Measurements from ENCODE around the gene TEX14.
"Not testable (repeated sequence)": the region's sequence is repeated elsewhere in the genome, so short reads cannot be mapped to it uniquely, and the experiment has no call there.

Gene TEX14

GRCh38 chr17:58693208-58693607, 1.4 kb upstream of the TEX14 start:
- in situ Hi-C loops (cut with MboI; ENCODE audit: low sequenced_read_pairs), result no loop called here

- in situ Hi-C loops (cut with MboI; ENCODE audit: low sequenced_read_pairs), result no loop called here
Measured at GRCh38 chr17:58692239-58693055, 602 bp upstream of the TEX14 start, which contains the start of gene RAD51C. TSS of gene RAD51C (plus strand) at chr17:58692602. CDS start at chr17:58692644, 42 bp downstream.

GRCh38 chr17:58690033-58690432, 1.8 kb downstream of the TEX14 start:
- in situ Hi-C loops (cut with MboI; ENCODE audit: low sequenced_read_pairs), result not testable (repeated sequence)

- in situ Hi-C loops (cut with MboI; ENCODE audit: low sequenced_read_pairs), result no loop called here
Measured at GRCh38 chr17:58688521-58688920, 3.3 kb downstream of the TEX14 start.

- in situ Hi-C loops (cut with MboI; ENCODE audit: low sequenced_read_pairs), result no loop called here
Measured at GRCh38 chr17:58686980-58687379, 4.9 kb downstream of the TEX14 start.

- in situ Hi-C loops (cut with MboI; ENCODE audit: low sequenced_read_pairs), result not testable (repeated sequence)
Measured at GRCh38 chr17:58684462-58684861, 7.4 kb downstream of the TEX14 start.

- in situ Hi-C loops (cut with MboI; ENCODE audit: low sequenced_read_pairs), result no loop called here
Measured at GRCh38 chr17:58684003-58684402, 7.8 kb downstream of the TEX14 start.

- in situ Hi-C loops (cut with MboI; ENCODE audit: low sequenced_read_pairs), result no loop called here
Measured at GRCh38 chr17:58680038-58680369, 11.8 kb downstream of the TEX14 start.

- in situ Hi-C loops (cut with MboI; ENCODE audit: low sequenced_read_pairs), result no loop called here
Measured at GRCh38 chr17:58679263-58680037, 12.4 kb downstream of the TEX14 start.

- in situ Hi-C loops (cut with MboI; ENCODE audit: low sequenced_read_pairs), result not testable (repeated sequence)
Measured at GRCh38 chr17:58678287-58678686, 13.6 kb downstream of the TEX14 start.

- in situ Hi-C loops (cut with MboI; ENCODE audit: low sequenced_read_pairs), result no loop called here
Measured at GRCh38 chr17:58677194-58677880, 14.5 kb downstream of the TEX14 start.

- in situ Hi-C loops (cut with MboI; ENCODE audit: low sequenced_read_pairs), result no loop called here
Measured at GRCh38 chr17:58671969-58672368, 19.9 kb downstream of the TEX14 start.

- in situ Hi-C loops (cut with MboI; ENCODE audit: low sequenced_read_pairs), result no loop called here
Measured at GRCh38 chr17:58669853-58670252, 22.0 kb downstream of the TEX14 start.

- in situ Hi-C loops (cut with MboI; ENCODE audit: low sequenced_read_pairs), result no loop called here
Measured at GRCh38 chr17:58668598-58668935, 23.3 kb downstream of the TEX14 start.

- in situ Hi-C loops (cut with MboI; ENCODE audit: low sequenced_read_pairs), result no loop called here
Measured at GRCh38 chr17:58667934-58668597, 23.8 kb downstream of the TEX14 start.

- in situ Hi-C loops (cut with MboI; ENCODE audit: low sequenced_read_pairs), result no loop called here
Measured at GRCh38 chr17:58666858-58667267, 25.0 kb downstream of the TEX14 start.

GRCh38 chr17:58665946-58666857, 25.6 kb downstream of the TEX14 start:
- in situ Hi-C loops (cut with MboI; ENCODE audit: low sequenced_read_pairs), result no loop called here

GRCh38 chr17:58664302-58664701, 27.5 kb downstream of the TEX14 start:
- in situ Hi-C loops (cut with MboI; ENCODE audit: low sequenced_read_pairs), result no loop called here

GRCh38 chr17:58661499-58661898, 30.3 kb downstream of the TEX14 start:
- in situ Hi-C loops (cut with MboI; ENCODE audit: low sequenced_read_pairs), result no loop called here

- in situ Hi-C loops (cut with MboI; ENCODE audit: low sequenced_read_pairs), result no loop called here
Measured at GRCh38 chr17:58660621-58661020, 31.2 kb downstream of the TEX14 start.

Measured in HL-60/S4 (cell line).